ENCODE measurements around the gene VSTM5. TPM values are rescaled to one million over a fixed set of nuclear protein-coding genes. Genes with fewer than 3 reads are reported as not detected.

The VSTM5 gene
- total RNA-seq, 1 donor from 2014 or later, result 0.56 TPM

DNA sequence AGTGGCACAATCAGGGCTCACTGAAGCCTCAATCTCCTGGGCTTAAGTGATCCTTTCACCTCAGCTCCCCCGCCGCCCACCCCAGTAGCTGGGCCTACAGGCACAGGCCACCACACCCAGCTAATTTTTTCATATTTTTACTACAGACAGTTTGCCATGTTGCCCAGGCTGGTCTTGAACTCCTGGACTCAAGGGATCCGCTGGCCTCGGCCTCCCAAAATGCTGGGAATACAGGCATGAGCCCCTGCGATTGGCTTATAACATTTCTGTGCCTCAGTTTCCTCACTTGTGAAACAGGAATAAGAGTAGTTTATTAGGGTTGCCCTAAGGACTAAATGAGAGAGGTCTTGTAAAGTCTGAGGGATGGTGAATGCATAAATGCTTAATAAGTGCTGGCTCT lies 1.2 kb downstream of the VSTM5 start:
- no peak for TF ChIP-seq CTCF (IDR thresholded peaks at IDR 0.05; ENCODE audit: unreplicated experiment)
- DNase-seq (ENCODE audit: low spot score), result no peak
- Mint-ChIP-seq H3K4me3 (ENCODE audit: unreplicated experiment) (peak overlapping the region; percentile 54), H3K27me3 (ENCODE audit: unreplicated experiment) (peaks cover 10% of the 10 kb centered on the region), H3K4me1 (ENCODE audit: unreplicated experiment) (peaks cover 3% of the 10 kb centered on the region), H3K36me3 (ENCODE audit: low read depth, unreplicated experiment) (no peaks in the 10 kb centered on the region), H3K27ac (ENCODE audit: unreplicated experiment) (no peak overlapping the region), H3K9me3 (ENCODE audit: unreplicated experiment) (no peaks in the 10 kb centered on the region)

DNA sequence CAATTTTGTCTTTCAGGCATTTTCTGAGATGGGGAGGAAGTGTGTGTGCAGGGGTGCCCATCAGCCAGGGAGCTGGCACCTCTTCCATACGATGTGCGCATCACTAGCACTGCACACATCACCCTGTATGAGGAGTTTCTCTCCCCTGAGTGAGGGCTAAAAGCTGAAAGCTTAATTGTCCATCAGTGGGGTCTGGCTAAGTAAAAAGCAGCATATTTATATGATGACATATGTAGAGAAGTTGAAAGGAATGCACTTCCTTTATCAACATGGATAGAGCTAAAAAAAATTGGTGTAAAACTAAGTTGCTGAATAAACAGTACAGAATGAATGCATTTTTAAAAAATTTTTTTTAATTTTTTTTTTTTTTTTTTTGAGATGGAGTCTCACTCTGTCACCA lies 4.0 kb downstream of the VSTM5 start:
- Mint-ChIP-seq H3K27me3 (ENCODE audit: unreplicated experiment) (peaks cover 12% of the 10 kb centered on the region), H3K27ac (ENCODE audit: unreplicated experiment) (no peak overlapping the region), H3K36me3 (ENCODE audit: low read depth, unreplicated experiment) (no peaks in the 10 kb centered on the region), H3K9me3 (ENCODE audit: unreplicated experiment) (no peaks in the 10 kb centered on the region), H3K4me3 (ENCODE audit: unreplicated experiment) (no peak overlapping the region), H3K4me1 (ENCODE audit: unreplicated experiment) (peaks cover 3% of the 10 kb centered on the region)
- no peak for DNase-seq (ENCODE audit: low spot score)
- TF ChIP-seq CTCF (IDR thresholded peaks at IDR 0.05; ENCODE audit: unreplicated experiment), result no peak

DNA sequence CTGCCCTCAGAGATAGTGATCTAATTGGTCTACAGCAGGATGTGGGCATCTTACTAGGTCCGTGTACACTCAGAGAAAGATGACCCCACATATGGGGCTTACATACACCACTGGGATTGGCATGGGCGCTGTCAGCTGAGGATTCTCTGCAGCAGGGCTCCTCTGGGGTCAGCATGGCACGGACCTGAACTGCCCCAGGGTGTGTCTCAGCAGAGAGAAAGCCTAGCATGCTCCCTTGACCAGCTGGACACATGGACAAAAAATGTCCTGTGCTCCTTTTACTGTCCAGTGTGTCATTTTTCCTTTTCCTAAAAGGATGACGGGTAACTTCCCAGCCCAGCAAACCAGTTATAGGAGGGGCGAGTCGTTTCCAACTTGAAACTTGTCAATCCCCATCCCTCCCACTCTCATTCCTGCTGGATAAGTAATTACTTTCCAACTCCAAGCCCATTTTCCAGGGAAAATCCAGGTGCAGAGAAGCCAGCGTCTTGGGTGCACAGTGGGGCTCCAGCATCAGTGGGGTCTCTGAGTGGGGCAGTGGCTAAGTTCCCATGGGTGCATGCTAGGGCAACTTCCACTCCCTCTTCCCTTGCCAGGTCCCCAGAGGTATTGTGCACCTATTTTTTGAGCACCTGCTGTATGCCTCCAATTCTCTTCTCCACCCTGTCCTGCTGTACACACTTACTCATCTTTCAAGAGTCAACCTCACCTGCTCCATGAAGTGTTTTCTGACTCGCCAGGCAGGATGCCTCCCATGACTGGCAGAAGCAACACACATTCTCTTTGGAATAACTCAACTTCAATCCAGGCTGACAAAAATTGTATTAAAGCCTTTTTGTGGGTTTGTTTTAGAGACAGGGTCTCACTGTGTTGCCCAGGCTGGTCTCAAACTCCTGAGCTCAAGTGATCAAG lies 5.0 kb downstream of the VSTM5 start:
- no peak for DNase-seq (ENCODE audit: low spot score)
- no peak for TF ChIP-seq CTCF (IDR thresholded peaks at IDR 0.05; ENCODE audit: unreplicated experiment)
- Mint-ChIP-seq H3K9me3 (ENCODE audit: unreplicated experiment) (no peaks in the 10 kb centered on the region), H3K36me3 (ENCODE audit: low read depth, unreplicated experiment) (no peaks in the 10 kb centered on the region), H3K4me1 (ENCODE audit: unreplicated experiment) (peaks cover 3% of the 10 kb centered on the region), H3K4me3 (ENCODE audit: unreplicated experiment) (no peak overlapping the region), H3K27ac (ENCODE audit: unreplicated experiment) (no peak overlapping the region), H3K27me3 (ENCODE audit: unreplicated experiment) (peaks cover 12% of the 10 kb centered on the region)

- H3K9me3 Mint-ChIP-seq (ENCODE audit: unreplicated experiment), result no peaks in the 10 kb centered on the region
- DNase-seq (ENCODE audit: low spot score), result no peak
- H3K27ac Mint-ChIP-seq (ENCODE audit: unreplicated experiment), result no peak overlapping the region
- H3K4me1 Mint-ChIP-seq (ENCODE audit: unreplicated experiment), result peaks cover 2% of the 10 kb centered on the region
- TF ChIP-seq CTCF (IDR thresholded peaks at IDR 0.05; ENCODE audit: unreplicated experiment), result no peak
- no peak overlapping the region for H3K4me3 Mint-ChIP-seq (ENCODE audit: unreplicated experiment)
- H3K36me3 Mint-ChIP-seq (ENCODE audit: low read depth, unreplicated experiment), result no peaks in the 10 kb centered on the region
- H3K27me3 Mint-ChIP-seq (ENCODE audit: unreplicated experiment), result peaks cover 12% of the 10 kb centered on the region
These were observed 5.8 kb downstream of the VSTM5 start for GRCh38 chr11:93844568-93844967.

DNA sequence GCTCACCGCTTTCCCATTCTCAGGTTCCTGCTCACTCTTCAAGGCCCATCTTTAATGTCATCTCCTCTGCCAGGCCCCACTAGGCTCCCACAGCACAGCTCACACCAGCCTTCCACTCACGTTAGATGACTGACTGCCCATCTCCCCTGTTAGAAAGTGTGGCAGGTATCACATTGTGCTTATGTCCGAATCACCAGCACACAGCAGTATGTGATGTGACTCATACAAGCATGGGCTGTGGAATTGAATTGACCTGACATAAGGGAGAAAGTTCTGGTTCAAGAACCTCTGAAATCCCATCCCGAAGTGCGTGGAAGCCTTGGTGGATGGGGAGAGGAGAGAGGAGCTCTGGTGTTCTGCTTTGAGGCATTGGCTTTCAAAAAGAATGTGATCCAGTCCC lies 6.5 kb downstream of the VSTM5 start:
- TF ChIP-seq CTCF (IDR thresholded peaks at IDR 0.05; ENCODE audit: unreplicated experiment), result no peak
- Mint-ChIP-seq H3K4me3 (ENCODE audit: unreplicated experiment) (no peak overlapping the region), H3K27me3 (ENCODE audit: unreplicated experiment) (peaks cover 8% of the 10 kb centered on the region), H3K4me1 (ENCODE audit: unreplicated experiment) (no peaks in the 10 kb centered on the region), H3K9me3 (ENCODE audit: unreplicated experiment) (no peaks in the 10 kb centered on the region), H3K36me3 (ENCODE audit: low read depth, unreplicated experiment) (no peaks in the 10 kb centered on the region), H3K27ac (ENCODE audit: unreplicated experiment) (no peak overlapping the region)
- DNase-seq (ENCODE audit: low spot score), result no peak
